Breast epithelium (tissue), 3 donors: Measurements from ENCODE around the gene LGR4.

ENCODE experiments used
- POLR2AphosphoS5 ChIP-seq, 3 donors: sonication (generic); formaldehyde crosslinking; IDR thresholded peaks; one replicate each; pipeline ENCODE4 v1.6.1; 2017; ENCODE audit warnings: antibody characterized with exemption in 3 of 3
- TF ChIP-seq, protein P1 (sequence below), 3 donors: fragments of 450-650 bp; IDR thresholded peaks; one replicate each; pipeline ENCODE4 v1.5.1; 2016 to 2017; ENCODE audit warnings: antibody characterized with exemption in 3 of 3, mild to moderate bottlenecking in 3 of 3, moderate library complexity in 3 of 3

- TF ChIP-seq, protein P1, sequence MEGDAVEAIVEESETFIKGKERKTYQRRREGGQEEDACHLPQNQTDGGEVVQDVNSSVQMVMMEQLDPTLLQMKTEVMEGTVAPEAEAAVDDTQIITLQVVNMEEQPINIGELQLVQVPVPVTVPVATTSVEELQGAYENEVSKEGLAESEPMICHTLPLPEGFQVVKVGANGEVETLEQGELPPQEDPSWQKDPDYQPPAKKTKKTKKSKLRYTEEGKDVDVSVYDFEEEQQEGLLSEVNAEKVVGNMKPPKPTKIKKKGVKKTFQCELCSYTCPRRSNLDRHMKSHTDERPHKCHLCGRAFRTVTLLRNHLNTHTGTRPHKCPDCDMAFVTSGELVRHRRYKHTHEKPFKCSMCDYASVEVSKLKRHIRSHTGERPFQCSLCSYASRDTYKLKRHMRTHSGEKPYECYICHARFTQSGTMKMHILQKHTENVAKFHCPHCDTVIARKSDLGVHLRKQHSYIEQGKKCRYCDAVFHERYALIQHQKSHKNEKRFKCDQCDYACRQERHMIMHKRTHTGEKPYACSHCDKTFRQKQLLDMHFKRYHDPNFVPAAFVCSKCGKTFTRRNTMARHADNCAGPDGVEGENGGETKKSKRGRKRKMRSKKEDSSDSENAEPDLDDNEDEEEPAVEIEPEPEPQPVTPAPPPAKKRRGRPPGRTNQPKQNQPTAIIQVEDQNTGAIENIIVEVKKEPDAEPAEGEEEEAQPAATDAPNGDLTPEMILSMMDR (IDR thresholded peaks at IDR 0.05) = no peak
- no peak for TF ChIP-seq POLR2AphosphoS5 (IDR thresholded peaks at IDR 0.05)
Measured at GRCh38 chr11:27388001-27388400, 84.6 kb downstream of the LGR4 start.
